ENCODE data around the gene TMOD2. TPM values are rescaled to one million over a fixed set of nuclear protein-coding genes. Genes with fewer than 3 reads are reported as not detected.

The TMOD2 gene
- total and polyA plus RNA-seq, 2 of the 8 experiments (the other 6 are each of a cell fraction or from before 2014, with no cell fraction given): 0.80 to 6.5 TPM

- Histone ChIP-seq H2AK5ac (ENCODE audit: low read depth, low read length) (no peak within 1 kb of the TSS), H3K4me1 (replicated peaks in 1 of 4; ENCODE audit: control insufficient read depth in 3 of 4, insufficient read depth in 4 of 4, low read length in 3 of 4) (peaks cover 0 to 4% (median 0%) of the 10 kb centered on the region in 4 experiments; a peak in 1 of 7 replicates), H3K27ac (ENCODE audit: low read depth, low read length) (no peak within 1 kb of the TSS), H4K20me1 (replicated peaks in 1 of 2; ENCODE audit: control insufficient read depth in 1 of 2, insufficient read depth in 2 of 2, low read length in 2 of 2) (peaks cover 1% of the 10 kb centered on the region in 2 experiments), H2BK12ac (ENCODE audit: low read depth, low read length) (no peak within 1 kb of the TSS), H2AFZ (ENCODE audit: low read length) (peak within 1 kb of the TSS; percentile 37), H3K4me2 (ENCODE audit: insufficient read depth in 1 of 2, low read depth in 2 of 2, low read length in 2 of 2) (peak within 1 kb of the TSS; percentile 75 to 94), H3K4ac (replicated peaks; ENCODE audit: insufficient read length, low read depth, low read length) (peak within 1 kb of the TSS; percentile 83), H2BK15ac (ENCODE audit: low read length) (no peak within 1 kb of the TSS), H3K4me3 (ENCODE audit: extremely low read depth in 1 of 4, insufficient read depth in 2 of 4, low read depth in 3 of 4, low read length in 4 of 4) (peak within 1 kb of the TSS; percentile 55 to 66 (median 58)), H3K9ac (replicated peaks in 1 of 4; ENCODE audit: extremely low read depth in 1 of 4, low read depth in 3 of 4, low read length in 3 of 4) (peak within 1 kb of the TSS in 3 of 4 experiments; percentile 9 to 62 (median 39); a peak in 3 of 7 replicates), H4K8ac (ENCODE audit: extremely low read depth, insufficient read depth, low read length) (peak within 1 kb of the TSS; percentile 83; the same call in 1 of the 2 replicates), H3K23ac (ENCODE audit: insufficient read length) (no peak within 1 kb of the TSS), H3K56ac (replicated peaks; ENCODE audit: insufficient read length, low read depth, low read length) (peak within 1 kb of the TSS; percentile 16), H3K79me2 (ENCODE audit: control insufficient read depth in 1 of 2, insufficient read depth in 2 of 2, low read length in 2 of 2) (no peaks in the 10 kb centered on the region), H2BK5ac (ENCODE audit: low read depth, low read length) (no peak within 1 kb of the TSS), H3K79me1 (ENCODE audit: low read depth, low read length) (no peaks in the 10 kb centered on the region), H4K5ac (ENCODE audit: insufficient read length, low read depth, low read length) (no peak within 1 kb of the TSS), H3K9me3 (ENCODE audit: insufficient read depth in 2 of 2, low read depth in 1 of 2, low read length in 1 of 2) (no peaks in the 10 kb centered on the region), H4K91ac (replicated peaks; ENCODE audit: insufficient read length, low read length) (peak within 1 kb of the TSS; percentile 54), H3K23me2 (ENCODE audit: low read depth, low read length) (peaks cover 8% of the 10 kb centered on the region), H3K18ac (ENCODE audit: extremely low read depth, low read length) (peak within 1 kb of the TSS; percentile 71), H3K27me3 (replicated peaks in 1 of 4; ENCODE audit: control insufficient read depth in 3 of 4, extremely low read depth in 1 of 4, insufficient read depth in 3 of 4, low read length in 3 of 4) (peaks cover 6 to 32% (median 19%) of the 10 kb centered on the region in 4 experiments), H3K36me3 (ENCODE audit: control insufficient read depth in 2 of 4, insufficient read depth in 4 of 4, low read length in 3 of 4) (no peaks in the 10 kb centered on the region), H2BK120ac (replicated peaks; ENCODE audit: low read depth, low read length) (no peak within 1 kb of the TSS), H3K14ac (ENCODE audit: insufficient read length) (no peak within 1 kb of the TSS), H2BK20ac (ENCODE audit: low read length) (no peak within 1 kb of the TSS)
- POLR2A ChIA-PET (ENCODE audit: partially characterized antibody): interaction anchor here (0.5 to 2.6 kb wide), 12 partner anchors 9 to 234 kb away, joined by 3 to 13 read pairs (median 3); partner anchors contain the start of genes SCG3 and TMOD2
- FAIRE-seq: no peak
- 3% methylated on average over 35 of the region's 67 CpGs; no CpG with 5 or more reads in 1 of the 2 experiments for WGBS, 2 experiments (ENCODE audit: extremely low coverage in 1 of 2, insufficient coverage in 1 of 2, insufficient read length in 1 of 2, insufficient replicate concordance in 2 of 2, low coverage in 1 of 2, low lambda C conversion rate in 2 of 2, missing lambda C conversion rate in 1 of 2)
- no peak for DNase-seq (ENCODE audit: low read depth in 1 of 2, low spot score in 2 of 2)
- CTCF ChIA-PET (ENCODE audit: partially characterized antibody): interaction anchor here (1.0 to 4.5 kb wide), 5 partner anchors 15 to 90 kb away, joined by 3 to 22 read pairs (median 3); no protein-coding TSS in a partner anchor
- TF ChIP-seq POU5F1 (IDR thresholded peaks at IDR 0.05; ENCODE audit: low read depth, low read length) (no peak), SP1 (IDR thresholded peaks at IDR 0.05; ENCODE audit: low read depth, low read length) (no peak), SUZ12 (IDR thresholded peaks at IDR 0.05; ENCODE audit: low read length) (peak; percentile 59), MAX (IDR thresholded peaks at IDR 0.05) (no peak; the same call in 1 of the 2 replicates), CHD2 (IDR thresholded peaks at IDR 0.05; ENCODE audit: low read length) (no peak), TBP (IDR thresholded peaks at IDR 0.05; ENCODE audit: low read depth, low read length) (0 out of 2 replicates have a peak, but pooled peaks have one; percentile 31), CREB1 (IDR thresholded peaks at IDR 0.05) (peak; percentile 43; the same call in 1 of the 2 replicates), YY1 (IDR thresholded peaks at IDR 0.05; ENCODE audit: low read depth, low read length) (0 out of 2 replicates have a peak, but pooled peaks have one; percentile 16), RAD21 (IDR thresholded peaks at IDR 0.05 in 1 of 2, conservative IDR thresholded peaks at IDR 0.05 in 1 of 2; ENCODE audit: low read depth in 2 of 2, low read length in 2 of 2) (0 out of 4 replicates have a peak, but pooled peaks of 1 of the 2 experiments have one; percentile 1), SIX5 (IDR thresholded peaks at IDR 0.05; ENCODE audit: low read depth, low read length) (no peak), EZH2 (IDR thresholded peaks at IDR 0.05; ENCODE audit: low read depth, low read length, severe bottlenecking) (peak; percentile 54), SP2 (IDR thresholded peaks at IDR 0.05; ENCODE audit: low read length) (no peak)
These were observed 13.7 kb upstream of the TMOD2 start, which contains the start of gene LYSMD2 for GRCh38 chr15:51737522-51738305. TSS of gene LYSMD2 (minus strand) at chr15:51737655. CDS start at chr15:51737622, 33 bp downstream.

Data from H1 (cell line).